Measurements from ENCODE around the gene NOVA2. TPM values are rescaled to one million over a fixed set of nuclear protein-coding genes. Genes with fewer than 3 reads are reported as not detected.

The NOVA2 gene, protein sequence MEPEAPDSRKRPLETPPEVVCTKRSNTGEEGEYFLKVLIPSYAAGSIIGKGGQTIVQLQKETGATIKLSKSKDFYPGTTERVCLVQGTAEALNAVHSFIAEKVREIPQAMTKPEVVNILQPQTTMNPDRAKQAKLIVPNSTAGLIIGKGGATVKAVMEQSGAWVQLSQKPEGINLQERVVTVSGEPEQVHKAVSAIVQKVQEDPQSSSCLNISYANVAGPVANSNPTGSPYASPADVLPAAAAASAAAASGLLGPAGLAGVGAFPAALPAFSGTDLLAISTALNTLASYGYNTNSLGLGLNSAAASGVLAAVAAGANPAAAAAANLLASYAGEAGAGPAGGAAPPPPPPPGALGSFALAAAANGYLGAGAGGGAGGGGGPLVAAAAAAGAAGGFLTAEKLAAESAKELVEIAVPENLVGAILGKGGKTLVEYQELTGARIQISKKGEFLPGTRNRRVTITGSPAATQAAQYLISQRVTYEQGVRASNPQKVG
- total RNA-seq: under 0.01 TPM in 2 replicates

GRCh38 chr19:45973553-45974338, at the start of gene NOVA2:
TSS of gene NOVA2 (minus strand) at chr19:45973865. CDS start at chr19:45973351, 514 bp downstream.

DNA sequence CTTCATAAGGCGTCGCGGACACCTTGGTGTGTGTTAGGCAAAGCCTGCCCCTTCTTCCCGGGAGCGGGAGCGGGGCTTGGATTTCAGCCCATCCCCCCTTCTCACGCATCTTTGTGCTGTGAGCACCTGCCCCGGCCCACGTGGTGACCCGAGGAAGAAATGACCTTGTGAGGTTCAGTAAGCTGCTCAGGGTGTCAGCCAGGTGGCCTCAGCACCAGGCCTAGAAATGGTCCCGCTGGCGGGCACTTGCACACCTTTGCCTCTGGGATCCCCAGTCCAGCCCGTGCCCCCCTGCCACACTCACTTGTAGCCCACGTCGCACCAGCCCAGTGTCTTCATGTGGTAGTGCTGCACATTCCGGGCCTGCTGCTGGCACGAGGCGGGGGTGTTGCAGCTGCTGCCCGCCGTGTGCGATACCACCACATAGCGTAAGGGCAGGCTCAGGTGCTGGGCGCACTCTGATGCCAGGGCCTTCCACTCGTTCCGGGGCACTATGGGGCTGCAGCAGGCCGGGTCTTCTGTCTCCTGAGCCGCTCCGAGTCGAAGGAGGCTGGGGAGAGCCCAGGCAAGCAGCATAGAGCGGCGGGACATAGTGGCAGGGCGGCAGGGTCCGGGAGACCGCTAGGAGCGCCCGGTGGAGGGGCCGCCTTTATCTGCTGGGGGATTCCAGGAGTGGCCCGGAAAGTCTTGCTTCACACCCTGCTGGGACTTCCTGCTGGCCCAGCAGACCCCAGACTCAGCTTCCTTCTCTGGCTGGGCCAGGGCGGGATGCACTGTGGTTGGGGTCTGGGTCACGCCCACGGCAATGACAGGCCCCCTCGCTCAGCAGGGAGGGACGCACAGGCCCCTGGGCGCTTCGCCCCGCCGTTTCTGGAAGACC, 49.0 kb upstream of the NOVA2 start, which contains the start of gene PGLYRP1:
PGLYRP1 (minus strand) TSS at position 623 of the 880 bp plus-strand sequence; CDS start at position 591, 32 bp downstream.

GRCh38 chr19:45994998-45995714, 21.5 kb upstream of the NOVA2 start, which contains the start of gene CCDC61:
TSS of gene CCDC61 (plus strand) at chr19:45995467. CDS start at chr19:46003019, 7,552 bp downstream.

DNA sequence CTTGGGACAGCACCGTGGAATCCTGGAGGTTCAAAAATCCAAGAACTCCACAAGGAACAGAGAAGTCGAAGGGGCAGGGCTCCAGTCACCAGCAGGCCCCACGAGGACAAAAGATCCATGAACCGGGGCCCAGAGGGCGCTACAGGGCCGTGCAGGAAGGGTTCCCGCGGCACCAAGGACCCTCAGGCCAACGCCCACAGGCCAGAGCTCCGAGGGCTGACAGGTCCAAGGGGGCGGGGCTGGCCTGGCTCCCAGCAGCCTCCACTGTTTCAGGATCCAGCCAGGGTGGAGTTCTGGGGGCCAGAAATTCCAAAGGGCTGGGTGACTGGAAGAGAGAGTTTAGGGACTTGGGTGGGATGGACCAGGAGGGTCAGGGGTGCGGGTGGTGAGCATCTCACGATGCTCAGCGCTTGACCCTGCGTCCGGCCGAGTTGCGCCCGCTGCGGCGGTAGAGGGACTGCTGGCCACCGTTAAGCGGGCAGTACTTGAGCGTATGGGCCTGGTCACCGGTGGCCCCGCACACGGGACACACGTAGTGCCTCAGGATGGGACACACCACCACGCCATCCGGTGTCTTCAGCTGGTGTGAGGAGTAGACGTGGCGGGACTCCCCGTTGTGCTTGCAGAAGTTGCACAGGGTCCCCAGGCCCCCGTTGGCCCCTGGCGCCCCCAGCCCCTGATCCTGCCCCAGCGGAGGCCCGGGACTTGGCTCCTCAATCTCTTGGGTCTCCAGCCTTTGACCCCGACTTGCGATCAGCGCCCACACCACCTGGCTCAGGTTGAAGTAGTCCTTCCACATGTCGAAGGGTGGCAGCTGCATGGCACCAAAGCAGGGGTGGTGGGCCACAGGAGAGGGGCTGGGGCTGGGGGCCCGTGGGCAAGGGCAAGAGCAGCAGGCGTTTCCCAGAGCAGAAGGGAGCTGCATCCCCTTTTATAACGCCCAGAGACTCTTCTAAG, 59.5 kb downstream of the NOVA2 start, which contains the start of gene NANOS2:
NANOS2 (minus strand) TSS at position 905 of the 957 bp plus-strand sequence; CDS start at position 820, 85 bp downstream.

DNA sequence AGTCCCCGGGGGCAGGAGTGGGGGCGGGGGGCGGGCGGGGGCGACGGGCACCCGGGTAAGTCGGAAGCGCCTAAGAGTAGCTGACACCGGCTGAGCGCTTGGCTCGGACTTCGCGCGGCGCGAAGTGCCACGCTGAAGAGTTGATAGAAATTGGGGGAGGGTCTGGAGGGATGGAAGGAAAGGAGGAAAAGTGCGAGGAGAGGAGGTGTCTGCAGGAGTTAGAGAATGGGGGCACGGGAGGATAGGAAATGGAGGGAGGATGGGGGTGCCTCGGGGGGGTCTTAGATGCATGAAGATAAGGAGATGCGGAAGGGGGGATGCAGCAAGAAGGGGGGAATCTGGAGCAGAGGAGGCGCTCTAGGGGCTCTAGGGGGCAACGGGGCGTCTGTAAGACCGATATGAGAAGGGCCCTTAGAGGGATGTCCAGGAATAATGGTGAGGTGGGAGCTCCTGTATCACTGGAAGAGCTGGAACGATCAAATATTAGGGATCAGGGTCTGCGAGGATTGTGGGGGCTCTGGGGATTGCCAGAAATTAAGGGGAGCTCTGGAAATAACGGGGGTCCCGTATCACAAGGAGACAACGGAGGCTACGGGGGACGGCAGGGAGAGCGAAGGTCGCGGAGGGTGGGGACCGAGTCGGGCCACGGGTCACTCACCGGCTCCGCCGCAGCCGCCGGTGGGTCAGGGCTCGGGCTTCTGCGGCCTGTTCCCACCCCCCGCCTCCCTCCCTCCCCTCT, 71.6 kb downstream of the NOVA2 start, which contains the start of gene MYPOP:
MYPOP (minus strand) TSS at position 702 of the 739 bp plus-strand sequence. CDS start 840 bp downstream, outside the sequence.

GRCh38 chr19:45885556-45886426, 87.9 kb downstream of the NOVA2 start, which contains the start of gene IRF2BP1:
TSS of gene IRF2BP1 (minus strand) at chr19:45886141. CDS start at chr19:45885774, 367 bp downstream.

Other genes starting within 250 kb of the NOVA2 start
- gene FBXO46, start 243.0 kb downstream of the NOVA2 start, total RNA-seq: 2.4 and 2.6 TPM in 2 replicates
- not detected in 2 replicates for gene MEIOSIN, start 240.4 kb downstream of the NOVA2 start, total RNA-seq
- 6.7 and 7.4 TPM in 2 replicates for gene SIX5, start 204.6 kb downstream of the NOVA2 start, total RNA-seq
- 51.5 and 57.4 TPM in 2 replicates for gene DMPK, start 191.4 kb downstream of the NOVA2 start, total RNA-seq
- 16.7 and 21.2 TPM in 2 replicates for gene DMWD, start 181.0 kb downstream of the NOVA2 start, total RNA-seq
- 0.09 and 0.16 TPM in 2 replicates for gene RSPH6A, start 158.6 kb downstream of the NOVA2 start, total RNA-seq
- 27.0 and 36.0 TPM in 2 replicates for gene SYMPK, start 110.7 kb downstream of the NOVA2 start, total RNA-seq
- gene FOXA3, start 109.5 kb downstream of the NOVA2 start, total RNA-seq: not detected in 2 replicates
- 17.8 and 18.1 TPM in 2 replicates for gene IRF2BP1, start 87.7 kb downstream of the NOVA2 start, total RNA-seq
- 0.69 and 0.79 TPM in 2 replicates for gene MYPOP, start 71.3 kb downstream of the NOVA2 start, total RNA-seq
- not detected in 2 replicates for gene NANOS2, start 59.1 kb downstream of the NOVA2 start, total RNA-seq
- 6.6 and 9.0 TPM in 2 replicates for gene CCDC61, start 21.6 kb upstream of the NOVA2 start, total RNA-seq
- not detected in 2 replicates for gene PGLYRP1, start 49.2 kb upstream of the NOVA2 start, total RNA-seq
- gene IGFL4, start 67.1 kb upstream of the NOVA2 start, total RNA-seq: 0.16 TPM in 1 of 2 replicates, not detected in the other
- gene IGFL3, start 150.8 kb upstream of the NOVA2 start, total RNA-seq: not detected in 2 replicates
- gene IGFL2, start 174.4 kb upstream of the NOVA2 start, total RNA-seq: not detected in 2 replicates

Data from bronchial smooth muscle cell (primary cell).